Prostate gland (tissue), 2 donors: ENCODE data around the gene DCP1B.
"Not testable (repeated sequence)": the region's sequence is repeated elsewhere in the genome, so short reads cannot be mapped to it uniquely, and the experiment has no call there.

Experiments used
- CTCF ChIP-seq, 4 experiments: fragments of 200-600 bp in 2 of 4; fragments of 450-650 bp in 2 of 4; sonication (generic) in 2 of 4; IDR thresholded peaks; 1 replicate in 3 of 4; 2 replicates in 1 of 4; pipeline ENCODE4 v1.5.1; 2016 to 2019; ENCODE audit warnings: antibody characterized with exemption in 4 of 4, mild to moderate bottlenecking in 2 of 4, moderate library complexity in 2 of 4
- POLR2A ChIP-seq: fragments of 450-650 bp; IDR thresholded peaks from one replicate; pipeline ENCODE4 v1.6.1; 2016; ENCODE audit warnings: antibody characterized with exemption, mild to moderate bottlenecking

GRCh38 chr12:1945502-1945901 lies 58.8 kb downstream of the DCP1B start:
- TF ChIP-seq CTCF (IDR thresholded peaks at IDR 0.05); POLR2A: not testable (repeated sequence)
